Ishikawa (cell line): ENCODE measurements around the gene ADAD2.

Experiments used
- CEBPB ChIP-seq: IDR thresholded peaks from 2 replicates; pipeline ENCODE4 v1.6.1; 2012
- CREB1 ChIP-seq: IDR thresholded peaks from 2 replicates; pipeline ENCODE4 v1.6.1; 2012; ENCODE audit warnings: low read depth
- EGR1 ChIP-seq: IDR thresholded peaks from 2 replicates; pipeline ENCODE4 v1.6.1; 2012
- NFIC ChIP-seq: IDR thresholded peaks from 2 replicates; pipeline ENCODE4 v1.6.1; 2012
- RAD21 ChIP-seq: IDR thresholded peaks from 2 replicates; pipeline ENCODE4 v1.6.1; 2012; ENCODE audit warnings: low read depth
- REST ChIP-seq: IDR thresholded peaks from 2 replicates; pipeline ENCODE4 v1.6.1; 2012; ENCODE audit warnings: low read depth, mild to moderate bottlenecking
- TAF1 ChIP-seq: IDR thresholded peaks from 2 replicates; pipeline ENCODE4 v1.6.1; 2012; ENCODE audit warnings: low read depth, mild to moderate bottlenecking
- USF1 ChIP-seq: IDR thresholded peaks from 2 replicates; pipeline ENCODE4 v1.6.1; 2012
- YY1 ChIP-seq: IDR thresholded peaks from 2 replicates; pipeline ENCODE4 v1.6.1; 2012; ENCODE audit warnings: low read depth

- TF ChIP-seq CEBPB (no peak), RAD21 (no peak), CREB1 (no peak), EGR1 (no peak), TAF1 (no peak), REST (no peak), NFIC (no peak), YY1 (no peak), USF1 (no peak)
These were observed 31.2 kb upstream of the ADAD2 start for GRCh38 chr16:84159800-84160199.
